IPS-11a (cell line): ENCODE data around the gene RMDN3.

Source experiments
- H3K4me3 ChIP-seq: one replicate; pipeline ENCODE4 v1.5.1; 2013; ENCODE audit warnings: low read depth, low read length, control low read depth

Gene RMDN3

DNA sequence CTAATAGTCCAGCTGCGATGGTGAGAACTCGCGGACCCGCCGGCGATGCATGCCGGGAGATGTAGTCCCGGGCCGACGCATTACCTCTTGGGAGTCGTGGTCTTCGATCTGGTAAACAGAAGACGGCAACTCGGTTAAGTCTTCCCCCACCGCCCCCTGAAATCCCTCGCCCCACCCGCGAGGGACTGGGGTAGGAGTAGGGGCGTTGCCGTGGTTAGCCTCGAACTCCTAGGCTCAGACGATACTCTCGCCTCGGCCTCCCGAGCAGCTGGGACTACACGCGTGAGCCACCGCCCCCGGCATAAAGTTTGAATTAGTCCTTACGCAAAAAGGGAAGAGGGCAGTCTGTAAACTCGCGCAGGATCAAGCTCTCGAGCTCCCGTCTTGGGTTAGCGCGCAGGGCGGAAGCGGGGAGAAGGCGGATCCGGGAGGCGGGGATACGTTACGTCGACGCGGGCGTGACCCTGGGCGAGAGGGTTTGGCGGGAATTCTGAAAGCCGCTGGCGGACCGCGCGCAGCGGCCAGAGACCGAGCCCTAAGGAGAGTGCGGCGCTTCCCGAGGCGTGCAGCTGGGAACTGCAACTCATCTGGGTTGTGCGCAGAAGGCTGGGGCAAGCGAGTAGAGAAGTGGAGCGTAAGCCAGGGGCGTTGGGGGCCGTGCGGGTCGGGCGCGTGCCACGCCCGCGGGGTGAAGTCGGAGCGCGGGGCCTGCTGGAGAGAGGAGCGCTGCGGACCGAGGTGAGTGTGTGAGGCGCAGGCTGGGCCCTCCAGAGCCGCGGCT, 60.2 kb downstream of the RMDN3 start, which contains the start of gene RAD51:
TSS of gene RAD51 (plus strand) at position 487 of the 781 bp plus-strand sequence. CDS start 3,585 bp downstream, outside the sequence.
- H3K4me3 ChIP-seq, result peak within 1 kb of the TSS; percentile 88

DNA sequence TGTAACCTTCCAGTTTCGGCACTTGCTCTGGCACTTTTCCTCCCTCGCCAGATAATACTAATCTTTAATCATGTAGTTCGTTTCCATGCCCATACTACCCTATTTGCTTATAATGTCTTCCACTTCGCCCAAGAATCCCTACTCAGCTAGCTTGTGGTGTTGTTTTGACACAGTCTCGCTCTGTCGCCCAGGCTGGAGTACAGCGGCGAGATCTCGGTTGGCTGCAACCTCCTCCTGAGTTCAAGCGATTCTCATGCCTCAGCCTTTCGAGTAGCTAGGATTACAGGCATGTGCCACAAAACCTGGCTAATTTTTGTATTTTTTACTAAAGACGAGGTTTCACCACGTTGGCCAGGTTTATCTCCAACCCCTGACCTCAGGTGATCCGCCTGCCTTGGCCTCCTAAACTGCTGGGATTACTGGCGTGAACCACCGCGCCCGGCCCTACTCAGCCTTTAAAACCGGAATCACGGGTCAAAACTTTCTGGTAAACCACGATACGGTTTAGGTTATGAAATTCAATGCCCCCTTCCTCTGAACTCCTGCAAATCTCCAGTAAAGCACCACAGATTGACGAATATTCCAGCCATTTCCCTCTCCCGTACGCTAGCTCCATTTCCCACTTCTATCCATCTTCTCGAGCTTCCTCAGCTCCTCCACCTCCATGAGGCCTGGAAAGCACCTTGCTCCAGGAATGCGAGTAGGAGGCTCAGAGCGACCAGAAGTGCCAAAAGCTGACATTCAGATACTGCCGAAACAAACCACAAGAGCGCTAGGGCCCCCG, 61.0 kb downstream of the RMDN3 start:
- H3K4me3 ChIP-seq, result peak overlapping the region; percentile 88

DNA sequence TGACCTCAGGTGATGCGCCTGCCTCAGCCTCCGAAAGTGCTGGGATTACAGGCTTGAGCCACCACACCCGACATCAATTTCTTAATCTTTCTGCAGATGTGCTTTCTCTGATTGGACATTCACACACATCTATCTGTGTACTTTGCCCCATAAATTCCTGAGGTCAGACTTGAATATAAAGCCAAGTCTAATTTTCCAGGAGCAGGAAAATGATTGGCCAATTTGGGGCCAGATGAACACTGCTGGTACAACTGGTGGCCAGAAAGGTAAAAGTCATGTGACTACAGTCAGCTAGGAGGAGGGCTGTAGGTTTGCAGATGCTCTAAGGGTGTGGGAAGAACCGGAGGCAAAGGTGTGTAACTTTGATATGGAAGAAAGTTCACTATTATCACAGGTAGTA, 63.3 kb downstream of the RMDN3 start:
- H3K4me3 ChIP-seq, result no peak overlapping the region

DNA sequence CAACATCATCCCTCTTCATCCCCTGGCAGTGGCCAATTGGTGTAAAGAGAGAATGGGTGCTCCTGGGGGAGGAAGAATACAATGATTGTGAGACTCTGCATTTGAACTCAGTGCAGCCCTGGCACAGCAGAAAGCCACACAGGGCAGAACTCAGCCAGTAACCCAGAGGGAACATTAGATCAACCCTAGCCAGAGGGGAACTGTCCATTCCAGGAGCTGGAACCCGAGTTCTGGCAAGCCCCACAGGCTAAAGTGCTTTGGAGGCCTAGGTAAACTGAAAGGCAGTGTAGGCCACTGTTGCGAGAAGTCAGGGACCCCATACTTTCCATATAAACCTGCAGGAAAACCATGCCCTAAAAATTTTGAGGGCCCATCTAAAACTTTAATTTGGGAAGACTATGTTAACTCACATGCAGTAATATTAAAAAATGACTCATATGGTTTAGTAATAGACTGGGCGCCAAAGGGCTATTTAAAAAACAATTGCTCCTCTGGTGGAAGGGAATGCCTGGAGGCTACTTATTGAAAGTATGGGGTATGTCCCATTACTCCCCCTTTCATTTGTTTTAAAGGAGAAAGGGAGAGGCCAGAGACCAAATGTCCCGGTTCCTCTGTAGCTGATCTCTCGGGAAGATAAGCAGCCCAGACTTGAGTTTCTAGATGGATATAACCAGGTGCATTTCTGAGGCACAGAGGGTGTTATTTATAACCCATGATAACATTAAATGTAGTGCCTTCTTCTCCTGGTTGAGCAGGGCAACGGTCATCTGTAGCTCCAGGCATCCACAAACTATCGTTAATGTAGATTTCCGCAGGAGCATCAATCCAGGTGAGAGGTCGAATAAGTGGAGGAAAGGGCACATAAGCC, 65.9 kb downstream of the RMDN3 start:
- H3K4me3 ChIP-seq, result no peak overlapping the region
